Measurements from ENCODE around the gene MRGPRF.

The MRGPRF gene

DNA sequence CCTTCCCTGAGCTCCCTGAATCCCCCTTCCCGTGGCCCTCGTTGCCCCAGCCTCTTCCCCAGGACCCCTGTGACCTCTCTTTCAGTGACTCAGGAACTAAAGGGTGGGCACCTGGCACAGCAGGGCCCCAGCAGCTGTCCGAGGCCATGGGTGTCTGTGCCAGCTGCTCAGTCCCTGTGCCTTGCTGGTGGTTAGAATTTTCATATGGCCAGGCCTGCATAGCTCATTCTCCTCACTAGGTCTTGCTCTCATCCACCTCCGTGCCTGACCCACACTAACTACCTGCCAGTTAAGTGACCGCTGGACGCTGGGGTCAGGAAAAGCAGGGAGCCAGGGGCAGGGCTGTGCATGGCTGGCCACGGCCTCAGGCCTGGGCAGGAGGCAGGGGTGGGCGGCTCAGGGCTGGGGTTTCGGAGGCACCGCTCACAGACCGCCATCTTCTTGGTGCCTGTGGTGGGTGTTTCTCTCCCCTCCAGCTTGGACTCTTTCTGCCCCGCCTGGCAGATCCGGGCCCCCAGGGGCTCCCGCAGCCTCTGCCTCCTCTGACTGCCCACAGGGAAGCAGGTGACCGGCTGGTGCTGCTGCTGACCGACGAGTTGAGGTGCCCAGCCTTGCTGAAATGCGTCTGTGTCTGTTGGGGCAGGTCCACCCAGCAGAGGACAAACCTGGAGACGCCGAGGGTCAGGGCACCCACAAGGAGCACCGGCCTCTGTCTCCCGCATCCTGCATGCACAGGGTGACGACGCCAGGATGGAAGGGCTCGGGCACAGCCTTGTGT lies 52.6 kb downstream of the MRGPRF start:
- ChIA-PET POLR2A (no interaction called here), CTCF (no interaction called here)
- no peak for DNase-seq (ENCODE audit: extremely low spot score)
- TF ChIP-seq, protein P1, sequence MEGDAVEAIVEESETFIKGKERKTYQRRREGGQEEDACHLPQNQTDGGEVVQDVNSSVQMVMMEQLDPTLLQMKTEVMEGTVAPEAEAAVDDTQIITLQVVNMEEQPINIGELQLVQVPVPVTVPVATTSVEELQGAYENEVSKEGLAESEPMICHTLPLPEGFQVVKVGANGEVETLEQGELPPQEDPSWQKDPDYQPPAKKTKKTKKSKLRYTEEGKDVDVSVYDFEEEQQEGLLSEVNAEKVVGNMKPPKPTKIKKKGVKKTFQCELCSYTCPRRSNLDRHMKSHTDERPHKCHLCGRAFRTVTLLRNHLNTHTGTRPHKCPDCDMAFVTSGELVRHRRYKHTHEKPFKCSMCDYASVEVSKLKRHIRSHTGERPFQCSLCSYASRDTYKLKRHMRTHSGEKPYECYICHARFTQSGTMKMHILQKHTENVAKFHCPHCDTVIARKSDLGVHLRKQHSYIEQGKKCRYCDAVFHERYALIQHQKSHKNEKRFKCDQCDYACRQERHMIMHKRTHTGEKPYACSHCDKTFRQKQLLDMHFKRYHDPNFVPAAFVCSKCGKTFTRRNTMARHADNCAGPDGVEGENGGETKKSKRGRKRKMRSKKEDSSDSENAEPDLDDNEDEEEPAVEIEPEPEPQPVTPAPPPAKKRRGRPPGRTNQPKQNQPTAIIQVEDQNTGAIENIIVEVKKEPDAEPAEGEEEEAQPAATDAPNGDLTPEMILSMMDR (IDR thresholded peaks at IDR 0.05; ENCODE audit: control extremely low read depth, extremely low read depth, low read depth, missing control alignments) = no peak

DNA sequence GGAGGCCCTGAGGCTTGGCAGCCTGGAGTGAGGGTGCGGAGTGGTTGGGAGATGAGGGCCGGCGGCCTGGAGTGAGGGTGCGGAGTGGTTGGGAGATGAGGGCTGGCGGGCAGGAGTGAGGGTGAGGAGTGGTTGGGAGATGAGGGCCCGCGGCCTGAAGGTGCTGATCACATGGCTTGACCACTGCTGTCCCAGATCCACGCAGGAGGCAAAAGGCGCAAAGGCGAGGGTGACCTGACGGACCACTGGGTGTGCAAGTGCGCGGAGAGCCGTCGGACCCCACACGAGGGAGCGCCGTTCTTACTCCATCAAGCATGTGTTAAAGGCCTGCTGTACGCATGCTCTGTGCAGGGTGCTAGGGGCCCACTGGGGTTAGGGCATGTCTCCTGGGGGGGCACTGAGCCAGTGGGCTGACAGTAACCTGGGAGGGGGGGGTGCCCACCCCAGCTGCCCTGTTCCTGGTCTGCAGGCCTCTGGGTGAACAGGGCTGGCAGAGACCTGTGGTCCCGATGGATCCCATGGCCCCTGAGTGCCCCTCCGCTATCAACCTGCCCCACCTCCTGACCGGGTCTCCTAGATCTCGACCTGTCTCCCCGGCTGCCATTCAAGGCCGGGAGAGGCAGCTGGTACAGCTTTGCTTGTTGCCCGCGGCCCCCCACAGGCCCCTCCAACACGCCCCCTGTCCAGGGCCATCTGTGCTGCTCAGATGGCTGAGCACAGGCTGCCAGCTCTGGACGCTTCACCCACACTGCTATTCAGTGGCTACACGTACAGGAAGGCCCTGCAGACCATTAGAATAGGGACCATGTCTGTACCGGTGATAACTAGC lies 53.4 kb downstream of the MRGPRF start:
- CTCF ChIA-PET = interaction anchor here (1.3 kb wide), 1 partner anchor 18 kb away, joined by 3 read pairs; no protein-coding TSS in a partner anchor
- TF ChIP-seq, protein P1 (IDR thresholded peaks at IDR 0.05; ENCODE audit: control extremely low read depth, extremely low read depth, low read depth, missing control alignments) = no peak
- no peak for DNase-seq (ENCODE audit: extremely low spot score)
- POLR2A ChIA-PET = no interaction called here

DNA sequence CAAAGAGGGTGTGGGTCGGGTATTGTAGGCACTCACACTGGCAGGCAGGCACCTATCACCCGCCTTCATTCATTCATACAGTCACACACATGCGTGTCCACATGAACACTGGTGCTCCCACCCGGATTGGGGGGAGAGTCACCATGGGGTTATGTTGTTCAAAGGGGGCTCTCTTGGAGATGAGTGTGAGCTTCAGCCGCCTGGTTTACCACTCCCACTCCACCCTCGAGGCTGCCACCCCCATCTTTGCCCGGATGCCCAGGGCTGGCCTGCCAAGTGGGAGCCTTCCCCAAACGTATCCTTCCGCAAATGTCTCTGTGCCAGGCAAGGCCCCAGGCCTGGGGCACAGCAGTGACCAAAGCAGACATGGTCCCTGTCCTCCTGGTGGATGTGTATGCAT lies 54.8 kb downstream of the MRGPRF start:
- no peak for DNase-seq (ENCODE audit: extremely low spot score)
- TF ChIP-seq, protein P1 (IDR thresholded peaks at IDR 0.05; ENCODE audit: control extremely low read depth, extremely low read depth, low read depth, missing control alignments) = no peak
- ChIA-PET CTCF (interaction anchor here (1.1 to 1.3 kb wide), 2 partner anchors 9 to 19 kb away, joined by 3 to 4 read pairs; no protein-coding TSS in a partner anchor), POLR2A (no interaction called here)

DNA sequence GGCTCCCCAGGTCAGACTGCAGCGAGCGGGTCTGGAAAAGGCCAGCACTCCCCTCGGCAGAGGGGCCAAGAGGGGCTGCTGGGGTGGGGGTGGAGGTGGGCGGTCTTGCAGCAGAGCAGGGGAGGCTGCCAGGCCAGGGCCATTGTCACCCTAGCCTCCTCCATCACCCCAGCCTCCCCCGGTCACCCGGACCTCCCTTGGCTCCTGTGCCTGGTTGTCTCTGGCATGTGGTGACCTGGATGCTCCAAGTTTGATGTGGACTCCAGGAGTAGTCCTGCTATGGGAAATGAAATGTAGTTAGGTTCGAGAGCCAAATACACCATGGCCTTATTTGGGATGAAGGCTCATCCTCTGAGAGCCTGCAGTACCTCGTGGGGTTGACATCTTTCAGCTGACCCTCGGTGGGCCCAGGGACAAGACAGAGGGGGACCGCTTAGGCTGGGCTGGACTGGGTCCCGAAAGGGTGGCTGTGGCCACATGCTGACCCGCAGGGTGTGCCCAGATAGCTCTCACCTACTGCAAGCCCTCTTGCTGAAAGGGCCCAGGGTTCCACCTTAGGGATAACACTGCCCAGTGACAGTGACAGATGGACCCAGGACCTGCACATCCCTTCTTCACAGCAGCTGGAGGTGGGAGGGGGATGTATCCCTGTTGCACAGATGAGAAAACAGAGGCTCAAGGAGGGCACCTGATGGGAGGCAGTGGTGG lies 56.3 kb downstream of the MRGPRF start:
- TF ChIP-seq, protein P1 (IDR thresholded peaks at IDR 0.05; ENCODE audit: control extremely low read depth, extremely low read depth, low read depth, missing control alignments) = no peak
- CTCF ChIA-PET = interaction anchor here (1.1 to 1.5 kb wide), 2 partner anchors 10 to 17 kb away, joined by 3 to 4 read pairs; no protein-coding TSS in a partner anchor
- DNase-seq (ENCODE audit: extremely low spot score) = no peak
- POLR2A ChIA-PET = no interaction called here

DNA sequence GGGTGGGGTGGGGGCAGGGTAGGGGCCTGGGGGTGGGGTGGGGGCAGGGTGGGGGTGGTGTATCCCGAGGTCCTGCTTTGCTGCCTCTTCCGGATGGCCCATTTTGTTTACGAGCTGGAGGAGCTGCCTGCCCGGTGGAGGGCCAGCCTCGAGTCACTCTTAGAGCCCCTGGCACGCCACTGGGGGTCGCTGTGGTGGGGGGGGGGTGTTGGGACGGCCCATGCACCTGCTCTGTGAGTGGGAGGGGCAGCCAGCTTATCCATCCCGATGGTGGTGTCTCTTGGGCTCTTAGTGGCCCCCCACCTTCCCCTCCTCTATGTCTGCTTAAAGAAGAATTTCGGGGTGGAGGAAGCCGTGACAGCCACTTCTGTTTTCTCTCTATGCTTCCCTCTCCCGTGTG lies 56.9 kb downstream of the MRGPRF start:
- DNase-seq (ENCODE audit: extremely low spot score) = peak; percentile 66
- ChIA-PET POLR2A (no interaction called here), CTCF (interaction anchor here (1.2 to 1.5 kb wide), 2 partner anchors 17 to 134 kb away, joined by 3 read pairs; no protein-coding TSS in a partner anchor)
- TF ChIP-seq, protein P1 (IDR thresholded peaks at IDR 0.05; ENCODE audit: control extremely low read depth, extremely low read depth, low read depth, missing control alignments) = peak; percentile 33

DNA sequence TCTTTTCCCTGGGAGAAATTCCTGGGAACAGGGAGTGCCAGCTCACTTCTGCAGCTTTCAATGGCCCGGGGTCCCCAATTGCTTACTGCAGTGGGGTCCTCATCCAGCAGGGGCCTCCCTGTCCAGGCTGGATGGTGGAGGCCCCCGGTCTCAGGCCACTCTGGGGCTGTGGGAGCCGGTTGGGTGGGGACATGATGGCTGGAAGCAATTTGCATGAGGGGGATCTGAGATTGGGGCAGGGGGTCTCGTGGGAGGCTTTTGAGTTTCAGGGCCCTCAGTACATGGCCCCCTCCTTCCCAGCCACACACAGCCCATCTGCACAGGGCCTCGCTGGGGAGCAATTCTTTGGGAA lies 57.5 kb downstream of the MRGPRF start:
- ChIA-PET CTCF (interaction anchor here (1.2 to 1.5 kb wide), 2 partner anchors 18 to 135 kb away, joined by 3 read pairs; no protein-coding TSS in a partner anchor), POLR2A (no interaction called here)
- TF ChIP-seq, protein P1 (IDR thresholded peaks at IDR 0.05; ENCODE audit: control extremely low read depth, extremely low read depth, low read depth, missing control alignments) = no peak
- no peak for DNase-seq (ENCODE audit: extremely low spot score)

All from GM10248 (cell line).